ENCODE results near the gene RAP2C.

Gene RAP2C

GRCh38 chrX:132219343-132219768, at the start of gene RAP2C:
TSS of gene RAP2C (minus strand) at chrX:132219447. CDS start at chrX:132217268, 2,179 bp downstream.
- no peaks in the 10 kb centered on the region for H3K9me3 ChIP-seq (ENCODE audit: control insufficient read depth in 2 of 2, low read length in 2 of 2)
- H3K27me3 ChIP-seq (ENCODE audit: control insufficient read depth in 2 of 2, insufficient read depth in 2 of 2, low read length in 2 of 2), result no peaks in the 10 kb centered on the region
- peak within 1 kb of the TSS; percentile 88 to 92 for H3K27ac ChIP-seq (ENCODE audit: low read depth in 2 of 2, low read length in 2 of 2)
- peak within 1 kb of the TSS; percentile 75 to 78 for H3K9ac ChIP-seq (ENCODE audit: low read depth in 1 of 2, low read length in 2 of 2)
- H3K4me1 ChIP-seq (ENCODE audit: control insufficient read depth in 2 of 2, insufficient read depth in 2 of 2, low read length in 2 of 2), result peaks cover 4% of the 10 kb centered on the region in 2 donors
- H3K4me3 ChIP-seq (ENCODE audit: low read length in 2 of 2), result peak within 1 kb of the TSS; percentile 73 to 83
- H3K36me3 ChIP-seq (ENCODE audit: control insufficient read depth in 2 of 2, insufficient read depth in 2 of 2, low read length in 2 of 2), result no peaks in the 10 kb centered on the region

DNA sequence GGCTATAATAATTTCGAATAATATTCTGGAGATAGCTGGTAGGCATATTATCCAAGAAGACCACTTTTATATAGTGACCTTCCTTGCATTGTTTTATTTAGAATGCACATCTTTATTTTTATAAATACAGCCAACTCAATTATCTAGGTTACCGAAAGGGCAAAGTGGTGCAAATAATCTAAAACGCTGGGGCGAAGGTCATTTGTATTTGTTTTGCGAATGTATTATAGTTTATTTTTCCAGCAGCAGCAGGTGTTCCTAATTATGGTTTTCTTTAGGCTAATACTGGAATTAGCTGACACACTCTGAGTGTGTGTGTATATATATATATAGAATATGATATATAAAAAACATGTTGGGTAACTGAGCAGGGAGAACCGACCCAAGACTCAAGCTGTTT, 48.1 kb upstream of the RAP2C start:
- Histone ChIP-seq H3K9ac (ENCODE audit: low read depth in 1 of 2, low read length in 2 of 2) (no peak overlapping the region), H3K4me1 (ENCODE audit: control insufficient read depth in 2 of 2, insufficient read depth in 2 of 2, low read length in 2 of 2) (no peaks in the 10 kb centered on the region), H3K9me3 (ENCODE audit: control insufficient read depth in 2 of 2, low read length in 2 of 2) (no peaks in the 10 kb centered on the region), H3K36me3 (ENCODE audit: control insufficient read depth in 2 of 2, insufficient read depth in 2 of 2, low read length in 2 of 2) (no peaks in the 10 kb centered on the region), H3K27ac (ENCODE audit: low read depth in 2 of 2, low read length in 2 of 2) (no peak overlapping the region), H3K4me3 (ENCODE audit: low read length in 2 of 2) (no peak overlapping the region), H3K27me3 (ENCODE audit: control insufficient read depth in 2 of 2, insufficient read depth in 2 of 2, low read length in 2 of 2) (peaks cover 0 to 6% of the 10 kb centered on the region in 2 donors)

GRCh38 chrX:132266583-132267355, 47.5 kb upstream of the RAP2C start:
- no peak overlapping the region for H3K9ac ChIP-seq (ENCODE audit: low read depth in 1 of 2, low read length in 2 of 2)
- H3K27me3 ChIP-seq (ENCODE audit: control insufficient read depth in 2 of 2, insufficient read depth in 2 of 2, low read length in 2 of 2), result peaks cover 0 to 6% of the 10 kb centered on the region in 2 donors
- no peak overlapping the region for H3K4me3 ChIP-seq (ENCODE audit: low read length in 2 of 2)
- no peak overlapping the region for H3K27ac ChIP-seq (ENCODE audit: low read depth in 2 of 2, low read length in 2 of 2)
- no peaks in the 10 kb centered on the region for H3K9me3 ChIP-seq (ENCODE audit: control insufficient read depth in 2 of 2, low read length in 2 of 2)
- no peaks in the 10 kb centered on the region for H3K36me3 ChIP-seq (ENCODE audit: control insufficient read depth in 2 of 2, insufficient read depth in 2 of 2, low read length in 2 of 2)
- H3K4me1 ChIP-seq (ENCODE audit: control insufficient read depth in 2 of 2, insufficient read depth in 2 of 2, low read length in 2 of 2), result no peaks in the 10 kb centered on the region

DNA sequence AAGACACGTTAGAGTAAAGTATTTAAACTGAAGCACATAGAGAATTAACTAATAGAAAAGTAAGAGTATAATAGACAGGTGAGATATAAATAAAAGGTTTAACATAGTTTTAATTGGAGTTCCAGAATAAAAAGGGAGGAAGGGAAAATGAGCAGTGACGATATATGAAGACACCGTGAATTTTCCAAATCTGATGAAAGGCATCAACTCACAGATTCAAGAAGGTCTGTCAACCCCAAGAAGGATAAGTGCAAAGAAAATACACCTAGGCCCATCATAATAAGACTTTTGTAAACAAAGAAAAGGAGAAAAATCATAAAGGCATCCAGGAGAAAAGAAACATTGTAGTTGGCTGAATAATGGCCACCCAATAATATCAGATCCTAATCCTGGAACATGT, 43.9 kb upstream of the RAP2C start:
- no peaks in the 10 kb centered on the region for H3K36me3 ChIP-seq (ENCODE audit: control insufficient read depth in 2 of 2, insufficient read depth in 2 of 2, low read length in 2 of 2)
- peaks cover 0 to 3% of the 10 kb centered on the region in 2 donors for H3K27me3 ChIP-seq (ENCODE audit: control insufficient read depth in 2 of 2, insufficient read depth in 2 of 2, low read length in 2 of 2)
- no peak overlapping the region for H3K27ac ChIP-seq (ENCODE audit: low read depth in 2 of 2, low read length in 2 of 2)
- H3K4me3 ChIP-seq (ENCODE audit: low read length in 2 of 2), result no peak overlapping the region
- no peaks in the 10 kb centered on the region for H3K4me1 ChIP-seq (ENCODE audit: control insufficient read depth in 2 of 2, insufficient read depth in 2 of 2, low read length in 2 of 2)
- H3K9ac ChIP-seq (ENCODE audit: low read depth in 1 of 2, low read length in 2 of 2), result no peak overlapping the region
- no peaks in the 10 kb centered on the region for H3K9me3 ChIP-seq (ENCODE audit: control insufficient read depth in 2 of 2, low read length in 2 of 2)

GRCh38 chrX:132258509-132258908, 39.3 kb upstream of the RAP2C start:
- Histone ChIP-seq H3K27ac (ENCODE audit: low read depth in 2 of 2, low read length in 2 of 2) (no peak overlapping the region), H3K9ac (ENCODE audit: low read depth in 1 of 2, low read length in 2 of 2) (no peak overlapping the region), H3K9me3 (ENCODE audit: control insufficient read depth in 2 of 2, low read length in 2 of 2) (no peaks in the 10 kb centered on the region), H3K4me1 (ENCODE audit: control insufficient read depth in 2 of 2, insufficient read depth in 2 of 2, low read length in 2 of 2) (no peaks in the 10 kb centered on the region), H3K4me3 (ENCODE audit: low read length in 2 of 2) (no peak overlapping the region), H3K36me3 (ENCODE audit: control insufficient read depth in 2 of 2, insufficient read depth in 2 of 2, low read length in 2 of 2) (no peaks in the 10 kb centered on the region), H3K27me3 (ENCODE audit: control insufficient read depth in 2 of 2, insufficient read depth in 2 of 2, low read length in 2 of 2) (no peaks in the 10 kb centered on the region)

DNA sequence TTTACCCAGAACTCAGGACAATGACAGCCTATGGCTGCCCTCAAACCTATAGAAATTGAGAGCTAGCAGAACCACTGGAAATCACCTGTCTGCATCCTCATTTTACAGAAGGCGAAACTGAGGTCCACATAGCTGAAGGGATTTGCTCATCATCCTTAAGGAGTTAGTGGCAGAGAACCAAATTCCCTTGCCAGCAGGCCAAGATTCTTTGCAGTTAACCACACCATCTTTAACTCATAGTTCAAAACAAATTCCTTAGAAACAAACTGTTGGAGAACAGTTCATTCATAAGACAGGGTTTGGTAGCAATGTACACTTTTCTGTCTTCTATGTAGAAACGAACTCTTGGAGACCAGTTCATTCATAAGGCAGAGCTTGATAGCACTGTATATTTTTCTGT, 37.9 kb upstream of the RAP2C start:
- no peaks in the 10 kb centered on the region for H3K9me3 ChIP-seq (ENCODE audit: control insufficient read depth in 2 of 2, low read length in 2 of 2)
- H3K27me3 ChIP-seq (ENCODE audit: control insufficient read depth in 2 of 2, insufficient read depth in 2 of 2, low read length in 2 of 2), result no peaks in the 10 kb centered on the region
- H3K4me3 ChIP-seq (ENCODE audit: low read length in 2 of 2), result no peak overlapping the region
- H3K27ac ChIP-seq (ENCODE audit: low read depth in 2 of 2, low read length in 2 of 2), result no peak overlapping the region
- no peaks in the 10 kb centered on the region for H3K4me1 ChIP-seq (ENCODE audit: control insufficient read depth in 2 of 2, insufficient read depth in 2 of 2, low read length in 2 of 2)
- H3K36me3 ChIP-seq (ENCODE audit: control insufficient read depth in 2 of 2, insufficient read depth in 2 of 2, low read length in 2 of 2), result no peaks in the 10 kb centered on the region
- H3K9ac ChIP-seq (ENCODE audit: low read depth in 1 of 2, low read length in 2 of 2), result no peak overlapping the region

- H3K9ac ChIP-seq (ENCODE audit: low read depth in 1 of 2, low read length in 2 of 2), result no peak overlapping the region
- H3K4me1 ChIP-seq (ENCODE audit: control insufficient read depth in 2 of 2, insufficient read depth in 2 of 2, low read length in 2 of 2), result no peaks in the 10 kb centered on the region
- H3K9me3 ChIP-seq (ENCODE audit: control insufficient read depth in 2 of 2, low read length in 2 of 2), result no peaks in the 10 kb centered on the region
- peaks cover 2 to 3% of the 10 kb centered on the region in 2 donors for H3K27me3 ChIP-seq (ENCODE audit: control insufficient read depth in 2 of 2, insufficient read depth in 2 of 2, low read length in 2 of 2)
- no peak overlapping the region for H3K4me3 ChIP-seq (ENCODE audit: low read length in 2 of 2)
- H3K36me3 ChIP-seq (ENCODE audit: control insufficient read depth in 2 of 2, insufficient read depth in 2 of 2, low read length in 2 of 2), result no peaks in the 10 kb centered on the region
- H3K27ac ChIP-seq (ENCODE audit: low read depth in 2 of 2, low read length in 2 of 2), result no peak overlapping the region
Measured at GRCh38 chrX:132236121-132236520, 16.9 kb upstream of the RAP2C start.

- H3K9me3 ChIP-seq (ENCODE audit: control insufficient read depth in 2 of 2, low read length in 2 of 2), result no peaks in the 10 kb centered on the region
- H3K27ac ChIP-seq (ENCODE audit: low read depth in 2 of 2, low read length in 2 of 2), result no peak overlapping the region
- H3K4me1 ChIP-seq (ENCODE audit: control insufficient read depth in 2 of 2, insufficient read depth in 2 of 2, low read length in 2 of 2), result no peaks in the 10 kb centered on the region
- no peak overlapping the region for H3K9ac ChIP-seq (ENCODE audit: low read depth in 1 of 2, low read length in 2 of 2)
- H3K4me3 ChIP-seq (ENCODE audit: low read length in 2 of 2), result no peak overlapping the region
- peaks cover 2 to 3% of the 10 kb centered on the region in 2 donors for H3K27me3 ChIP-seq (ENCODE audit: control insufficient read depth in 2 of 2, insufficient read depth in 2 of 2, low read length in 2 of 2)
- no peaks in the 10 kb centered on the region for H3K36me3 ChIP-seq (ENCODE audit: control insufficient read depth in 2 of 2, insufficient read depth in 2 of 2, low read length in 2 of 2)
Measured at GRCh38 chrX:132235488-132235887, 16.2 kb upstream of the RAP2C start.

DNA sequence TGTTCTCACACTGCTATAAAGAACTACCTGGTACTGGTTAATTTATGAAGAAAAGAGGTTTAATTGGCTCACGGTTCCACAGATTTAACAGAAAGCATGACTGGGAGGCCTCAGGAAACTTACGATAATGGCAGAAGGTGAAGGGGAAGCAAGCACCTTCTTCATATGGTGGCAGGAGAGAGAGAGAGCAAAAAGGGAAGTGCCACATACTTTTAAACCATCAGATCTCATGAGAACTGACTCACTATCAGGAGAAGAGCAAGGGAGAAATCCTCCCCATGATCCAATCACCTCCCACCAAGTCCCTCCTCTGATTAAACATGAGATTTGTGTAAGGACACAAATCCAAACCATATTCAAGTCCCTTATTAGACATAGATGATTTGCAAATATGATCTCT, 12.3 kb upstream of the RAP2C start:
- Histone ChIP-seq H3K27ac (ENCODE audit: low read depth in 2 of 2, low read length in 2 of 2) (no peak overlapping the region), H3K9ac (ENCODE audit: low read depth in 1 of 2, low read length in 2 of 2) (no peak overlapping the region), H3K4me1 (ENCODE audit: control insufficient read depth in 2 of 2, insufficient read depth in 2 of 2, low read length in 2 of 2) (no peaks in the 10 kb centered on the region), H3K27me3 (ENCODE audit: control insufficient read depth in 2 of 2, insufficient read depth in 2 of 2, low read length in 2 of 2) (peaks cover 0 to 2% of the 10 kb centered on the region in 2 donors), H3K36me3 (ENCODE audit: control insufficient read depth in 2 of 2, insufficient read depth in 2 of 2, low read length in 2 of 2) (no peaks in the 10 kb centered on the region), H3K4me3 (ENCODE audit: low read length in 2 of 2) (no peak overlapping the region), H3K9me3 (ENCODE audit: control insufficient read depth in 2 of 2, low read length in 2 of 2) (no peaks in the 10 kb centered on the region)

DNA sequence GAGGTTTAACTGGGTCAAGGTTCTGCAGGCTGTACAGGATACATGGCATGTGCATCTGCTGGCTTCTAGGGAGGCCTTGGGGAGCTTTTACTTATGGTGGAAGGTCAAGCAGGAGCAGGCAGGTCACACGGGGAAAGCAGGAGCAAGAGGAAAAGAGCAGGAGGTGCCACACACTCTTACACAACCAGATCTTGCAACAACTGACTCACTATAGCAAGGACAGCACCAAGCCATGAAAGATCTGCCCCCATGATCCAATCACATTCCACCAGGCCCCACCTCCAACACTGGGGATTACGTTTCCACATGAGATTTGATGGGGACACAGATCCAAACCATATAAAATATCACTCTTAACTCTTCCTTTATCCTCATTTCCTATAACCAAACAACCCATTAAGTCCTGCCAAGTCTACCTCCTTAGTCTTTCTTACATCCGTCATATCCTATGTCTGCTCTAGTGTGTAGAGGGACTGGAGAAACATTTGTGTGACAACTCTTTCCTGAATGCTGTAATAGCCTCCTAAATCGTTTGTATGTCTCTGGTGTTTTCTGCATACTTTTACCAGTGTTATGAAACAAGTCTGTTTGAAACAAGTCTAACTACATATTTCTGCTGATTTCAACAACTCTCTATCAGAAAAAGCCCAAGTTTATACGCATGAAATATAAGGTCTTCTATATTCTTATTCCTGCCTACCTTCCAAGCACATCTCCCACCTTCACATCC, 8.3 kb upstream of the RAP2C start:
- H3K27ac ChIP-seq (ENCODE audit: low read depth in 2 of 2, low read length in 2 of 2), result no peak overlapping the region
- no peaks in the 10 kb centered on the region for H3K36me3 ChIP-seq (ENCODE audit: control insufficient read depth in 2 of 2, insufficient read depth in 2 of 2, low read length in 2 of 2)
- H3K9ac ChIP-seq (ENCODE audit: low read depth in 1 of 2, low read length in 2 of 2), result no peak overlapping the region
- peaks cover 0 to 5% of the 10 kb centered on the region in 2 donors for H3K27me3 ChIP-seq (ENCODE audit: control insufficient read depth in 2 of 2, insufficient read depth in 2 of 2, low read length in 2 of 2)
- no peak overlapping the region for H3K4me3 ChIP-seq (ENCODE audit: low read length in 2 of 2)
- no peaks in the 10 kb centered on the region for H3K9me3 ChIP-seq (ENCODE audit: control insufficient read depth in 2 of 2, low read length in 2 of 2)
- H3K4me1 ChIP-seq (ENCODE audit: control insufficient read depth in 2 of 2, insufficient read depth in 2 of 2, low read length in 2 of 2), result no peaks in the 10 kb centered on the region
